NCI-H1048 (cell line): ENCODE data around the gene SLC24A2.
"Not testable (repeated sequence)": the region's sequence is repeated elsewhere in the genome, so short reads cannot be mapped to it uniquely, and the experiment has no call there.

Experiments used
- DNase-seq: peaks from one replicate; lab custom pipeline; 2025; lab: John Stamatoyannopoulos, UW

Gene SLC24A2

GRCh38 chr9:19788614-19789271 is at the start of gene SLC24A2:
SLC24A2 (minus strand) TSS chr9:19789037.
- no peak for DNase-seq

GRCh38 chr9:19833331-19833730 is 44.5 kb upstream of the SLC24A2 start:
- not testable (repeated sequence) for DNase-seq

- no peak for DNase-seq
Measured at GRCh38 chr9:19830796-19831195, 42.0 kb upstream of the SLC24A2 start.

DNA sequence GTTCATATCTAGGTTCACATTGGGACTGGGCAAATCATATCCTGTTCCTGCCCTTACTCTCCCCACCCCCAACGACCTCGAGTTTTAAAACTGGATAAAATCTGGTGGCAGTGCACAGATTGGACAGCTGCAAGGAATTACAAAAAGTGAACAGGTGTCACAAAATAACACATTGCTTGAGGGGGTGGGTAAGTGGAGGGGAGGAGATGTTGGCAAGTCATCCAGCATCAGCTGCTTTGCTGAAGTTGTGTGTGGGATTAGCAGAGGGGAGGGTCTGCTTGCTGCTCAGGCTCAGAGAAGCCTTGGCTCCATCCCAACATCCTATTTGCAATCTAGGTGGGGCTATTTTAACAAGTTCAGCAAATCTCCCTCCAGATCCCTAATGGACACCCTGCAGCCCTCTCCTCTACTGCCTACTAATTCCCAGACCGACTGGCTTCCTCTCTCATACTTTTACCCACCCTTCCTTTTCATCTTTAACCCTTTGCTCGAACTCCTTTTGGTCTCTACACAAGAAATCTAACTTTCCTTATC is 39.8 kb upstream of the SLC24A2 start:
- no peak for DNase-seq

GRCh38 chr9:19816769-19817168 is 27.9 kb upstream of the SLC24A2 start:
- DNase-seq, result no peak

GRCh38 chr9:19812194-19812593 is 23.4 kb upstream of the SLC24A2 start:
- DNase-seq, result no peak

GRCh38 chr9:19809422-19810269 is 20.8 kb upstream of the SLC24A2 start:
- no peak for DNase-seq

- DNase-seq, result no peak
Measured at GRCh38 chr9:19807182-19807892, 18.5 kb upstream of the SLC24A2 start.

GRCh38 chr9:19804431-19804830 is 15.6 kb upstream of the SLC24A2 start:
- DNase-seq, result no peak

DNA sequence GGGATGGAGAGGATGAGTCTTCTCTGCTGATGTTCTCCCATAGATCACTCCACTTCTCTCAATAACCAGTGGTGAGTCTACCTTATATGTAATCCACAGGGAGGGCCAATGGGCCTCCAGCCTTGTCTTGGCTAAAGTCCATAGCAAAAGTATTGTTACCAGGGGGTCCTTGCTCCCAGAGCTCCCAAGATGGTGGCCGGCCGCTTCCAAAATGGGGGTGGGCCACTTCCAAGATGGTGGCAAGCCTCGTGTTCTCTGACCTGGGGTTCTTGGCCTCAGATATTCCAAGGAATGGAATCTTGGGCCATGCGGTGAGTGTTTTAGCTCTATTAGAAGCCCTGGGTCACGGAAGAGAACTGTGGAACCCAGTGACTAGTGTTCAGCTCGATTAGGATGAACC is 12.0 kb upstream of the SLC24A2 start:
- no peak for DNase-seq

- DNase-seq, result no peak
Measured at GRCh38 chr9:19799784-19800183, 10.9 kb upstream of the SLC24A2 start.

- no peak for DNase-seq
Measured at GRCh38 chr9:19788152-19788551, 685 bp downstream of the SLC24A2 start.

DNA sequence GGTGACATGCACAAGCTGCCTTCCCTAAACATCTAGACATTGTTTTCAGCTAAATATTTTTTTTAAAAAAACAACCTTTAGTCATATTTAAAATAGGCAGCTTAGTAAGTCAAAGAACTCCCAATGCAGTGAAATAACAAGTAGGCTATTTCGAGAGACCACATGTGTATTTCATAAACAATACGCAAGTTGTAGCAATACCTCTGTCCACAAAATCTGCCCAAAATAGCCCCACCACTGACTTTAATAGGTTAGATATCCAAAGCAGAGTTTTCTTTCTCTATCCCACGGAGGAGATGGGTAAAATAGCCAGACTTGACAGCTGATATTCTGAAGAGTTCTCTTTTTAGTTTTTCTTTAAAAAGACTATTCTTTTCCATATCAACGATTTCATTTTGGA is 1.2 kb downstream of the SLC24A2 start:
- DNase-seq, result no peak

DNA sequence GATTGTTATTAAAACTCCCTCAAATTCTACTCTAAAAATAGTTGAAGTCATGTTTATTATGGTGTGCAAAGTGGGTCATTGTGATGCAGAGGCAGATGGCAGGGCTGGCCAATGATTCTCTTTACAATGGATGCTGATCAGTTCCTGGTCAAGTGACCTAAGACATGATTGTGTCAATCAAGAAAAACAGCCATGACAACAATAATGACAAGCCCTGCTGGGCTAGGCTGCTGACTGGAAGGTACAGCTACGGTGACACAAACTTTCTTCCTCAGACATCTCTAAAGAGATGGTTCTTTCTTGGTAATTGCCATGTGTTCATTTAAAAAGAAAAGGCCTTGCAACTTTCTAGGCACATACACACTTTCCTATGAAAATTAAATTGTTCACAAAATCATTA is 3.6 kb downstream of the SLC24A2 start:
- no peak for DNase-seq

- DNase-seq, result no peak
Measured at GRCh38 chr9:19784136-19784535, 4.7 kb downstream of the SLC24A2 start.

DNA sequence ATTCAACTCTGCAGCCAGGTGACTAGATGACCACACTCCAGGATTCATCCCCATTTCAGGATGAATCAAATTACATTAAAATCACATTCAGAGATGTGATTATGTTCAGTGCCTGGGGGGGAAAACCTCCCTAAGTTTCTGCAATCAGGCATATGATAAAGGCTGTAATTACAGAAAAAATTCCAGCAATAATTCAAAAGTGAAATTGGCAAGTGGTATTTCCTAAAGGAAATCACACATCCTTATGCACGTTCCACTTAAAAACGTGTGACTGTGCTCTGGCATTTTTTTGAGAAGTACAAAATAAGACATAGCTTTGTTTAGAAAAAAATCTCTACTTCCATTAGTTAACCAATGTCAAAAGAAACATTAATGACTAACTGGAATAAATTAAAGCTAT is 5.3 kb downstream of the SLC24A2 start:
- DNase-seq, result no peak

- DNase-seq, result no peak
Measured at GRCh38 chr9:19782005-19782404, 6.8 kb downstream of the SLC24A2 start.

- DNase-seq, result no peak
Measured at GRCh38 chr9:19781240-19781639, 7.6 kb downstream of the SLC24A2 start.

DNA sequence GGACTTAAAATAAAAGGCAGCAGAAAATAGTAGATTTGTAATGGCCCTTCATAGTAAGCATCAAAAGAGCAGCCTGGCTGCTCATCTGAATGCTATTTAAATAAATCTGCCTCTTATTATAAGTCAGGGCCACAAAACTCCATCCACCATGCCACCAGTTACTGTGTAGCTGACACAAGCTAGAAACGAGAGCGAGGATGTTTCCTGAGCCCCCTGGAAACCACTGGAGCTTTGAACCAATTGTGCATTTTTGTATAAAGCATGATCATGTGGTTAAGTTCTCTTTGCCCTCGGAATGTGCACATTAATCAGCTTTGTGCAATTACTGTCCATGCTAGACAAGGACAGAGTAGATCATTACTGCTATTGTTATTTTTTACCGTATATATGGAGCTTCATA is 17.4 kb downstream of the SLC24A2 start:
- DNase-seq, result no peak

GRCh38 chr9:19770973-19771372 is 17.9 kb downstream of the SLC24A2 start:
- no peak for DNase-seq

GRCh38 chr9:19769213-19769612 is 19.6 kb downstream of the SLC24A2 start:
- DNase-seq, result no peak

- no peak for DNase-seq
Measured at GRCh38 chr9:19768798-19769197, 20.0 kb downstream of the SLC24A2 start.

DNA sequence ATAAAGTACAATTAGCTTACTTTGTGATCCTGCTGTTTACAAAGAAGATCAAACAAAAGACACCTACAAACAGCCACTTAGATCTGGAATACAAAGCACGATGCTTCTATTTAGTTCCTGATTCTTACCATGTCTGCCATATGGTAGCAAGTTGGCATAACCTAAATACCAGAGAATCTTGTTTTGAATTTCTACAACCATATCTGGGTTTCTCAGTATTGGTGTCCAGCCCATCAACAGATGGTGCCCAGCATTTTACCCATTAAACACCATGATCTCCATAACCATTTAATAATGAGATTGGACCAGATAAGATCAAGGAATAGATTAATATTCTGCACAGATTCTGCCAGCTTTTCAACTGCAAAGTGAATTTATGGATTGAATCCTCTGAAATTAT is 29.8 kb downstream of the SLC24A2 start:
- no peak for DNase-seq
